Measurements from ENCODE around the gene SLC66A1. TPM values are rescaled to one million over a fixed set of nuclear protein-coding genes. Genes with fewer than 3 reads are reported as not detected.

SLC66A1 gene
- total RNA-seq, 6 donors from 2014 or later, result 15.6 to 30.3 (median 24.3) TPM

DNA sequence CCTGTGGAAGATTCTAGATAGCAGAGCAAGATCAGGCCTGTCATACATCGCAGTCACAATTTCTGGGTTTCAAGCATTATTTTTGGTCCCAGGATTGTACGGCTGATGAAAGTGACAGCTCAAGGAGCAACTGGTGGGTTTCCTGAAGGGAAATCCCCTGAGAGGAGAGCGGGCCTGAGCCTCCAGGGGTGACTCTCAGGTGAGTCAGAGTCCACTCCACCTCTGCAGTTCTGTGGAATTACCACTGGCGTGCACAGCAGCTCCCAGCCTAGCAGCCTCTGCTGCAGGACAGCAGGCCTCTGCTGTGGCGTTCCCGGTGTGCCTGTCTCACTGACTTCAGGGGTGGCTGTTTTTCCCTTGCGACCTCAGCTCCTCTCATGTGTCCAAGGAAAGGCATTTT is 24.4 kb downstream of the SLC66A1 start:
- H3K4me3 ChIP-seq, result no peak overlapping the region
- no peaks in the 10 kb centered on the region for H3K27me3 ChIP-seq
- H3K4me1 ChIP-seq, result peaks cover 0 to 4% (median 0%) of the 10 kb centered on the region in 4 donors
- WGBS, 2 donors, result 92 to 97% methylated on average over 6 to 7 of the region's 7 CpGs
- ATAC-seq (ENCODE audit: low FRiP score in 2 of 2) (no peak), DNase-seq (no peak)
- no peak overlapping the region for H3K27ac ChIP-seq
- no peaks in the 10 kb centered on the region for H3K9me3 ChIP-seq
- peaks cover 0 to 47% (median 29%) of the 10 kb centered on the region in 4 donors for H3K36me3 ChIP-seq
- TF ChIP-seq POLR2AphosphoS5 (IDR thresholded peaks at IDR 0.05) (no peak), POLR2A (IDR thresholded peaks at IDR 0.05) (no peak), EP300 (IDR thresholded peaks at IDR 0.05) (no peak)
- TF ChIP-seq, protein P1, sequence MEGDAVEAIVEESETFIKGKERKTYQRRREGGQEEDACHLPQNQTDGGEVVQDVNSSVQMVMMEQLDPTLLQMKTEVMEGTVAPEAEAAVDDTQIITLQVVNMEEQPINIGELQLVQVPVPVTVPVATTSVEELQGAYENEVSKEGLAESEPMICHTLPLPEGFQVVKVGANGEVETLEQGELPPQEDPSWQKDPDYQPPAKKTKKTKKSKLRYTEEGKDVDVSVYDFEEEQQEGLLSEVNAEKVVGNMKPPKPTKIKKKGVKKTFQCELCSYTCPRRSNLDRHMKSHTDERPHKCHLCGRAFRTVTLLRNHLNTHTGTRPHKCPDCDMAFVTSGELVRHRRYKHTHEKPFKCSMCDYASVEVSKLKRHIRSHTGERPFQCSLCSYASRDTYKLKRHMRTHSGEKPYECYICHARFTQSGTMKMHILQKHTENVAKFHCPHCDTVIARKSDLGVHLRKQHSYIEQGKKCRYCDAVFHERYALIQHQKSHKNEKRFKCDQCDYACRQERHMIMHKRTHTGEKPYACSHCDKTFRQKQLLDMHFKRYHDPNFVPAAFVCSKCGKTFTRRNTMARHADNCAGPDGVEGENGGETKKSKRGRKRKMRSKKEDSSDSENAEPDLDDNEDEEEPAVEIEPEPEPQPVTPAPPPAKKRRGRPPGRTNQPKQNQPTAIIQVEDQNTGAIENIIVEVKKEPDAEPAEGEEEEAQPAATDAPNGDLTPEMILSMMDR (IDR thresholded peaks at IDR 0.05), result no peak

DNA sequence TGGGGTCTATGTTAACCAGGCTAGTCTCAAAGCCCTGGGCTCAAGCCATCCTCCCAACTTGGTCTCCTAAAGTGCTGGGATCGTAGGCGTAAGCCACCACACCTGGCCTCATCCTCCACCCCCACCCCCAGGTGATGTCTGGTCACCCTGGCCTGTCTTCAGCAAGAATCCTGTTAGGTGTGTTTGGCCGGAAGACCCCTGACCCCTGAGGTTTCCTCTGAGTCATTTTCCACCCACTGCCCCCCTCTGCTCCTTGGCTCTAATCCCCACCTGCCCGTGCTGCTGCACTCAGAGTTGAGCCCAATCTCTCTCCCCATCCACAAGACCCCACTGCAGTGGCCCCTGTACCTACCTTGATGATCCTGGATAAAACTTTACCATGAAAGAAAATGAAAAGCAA is 25.2 kb downstream of the SLC66A1 start:
- ATAC-seq (ENCODE audit: low FRiP score in 2 of 2) (no peak), DNase-seq (no peak)
- Histone ChIP-seq H3K9me3 (no peaks in the 10 kb centered on the region), H3K36me3 (peaks cover 0 to 47% (median 29%) of the 10 kb centered on the region in 4 donors), H3K4me3 (no peak overlapping the region), H3K4me1 (peaks cover 0 to 6% (median 0%) of the 10 kb centered on the region in 4 donors), H3K27ac (no peak overlapping the region), H3K27me3 (no peaks in the 10 kb centered on the region)
- 84 to 93% methylated on average over 2 of the region's 4 CpGs for WGBS, 2 donors
- TF ChIP-seq EP300 (IDR thresholded peaks at IDR 0.05) (no peak), POLR2AphosphoS5 (IDR thresholded peaks at IDR 0.05) (no peak), POLR2A (IDR thresholded peaks at IDR 0.05) (no peak)
- TF ChIP-seq, protein P1 (IDR thresholded peaks at IDR 0.05), result no peak

DNA sequence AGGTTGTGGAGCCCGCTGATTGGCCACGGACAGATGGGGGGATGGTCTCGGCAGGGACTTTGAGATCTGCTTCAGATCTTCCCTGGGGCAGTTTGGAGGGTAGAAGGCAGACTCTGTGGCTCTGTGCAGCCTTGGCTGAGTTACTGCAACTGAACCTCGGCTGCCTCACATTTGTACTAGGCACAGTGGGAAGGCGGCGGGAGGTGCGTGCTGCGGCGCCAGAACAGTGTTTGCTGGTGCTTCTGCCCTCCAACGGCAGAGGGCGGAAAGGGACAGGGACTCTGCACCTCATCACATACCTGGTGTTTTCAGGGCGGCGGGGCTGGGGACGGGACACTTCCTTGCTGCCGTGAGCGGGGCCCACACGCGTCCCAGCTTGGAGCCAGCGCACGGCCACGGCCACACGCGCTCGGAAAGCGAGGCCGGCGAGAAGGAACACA is 26.2 kb downstream of the SLC66A1 start:
- 70 to 84% methylated on average over 27 of the region's 27 CpGs for WGBS, 2 donors
- DNase-seq (no peak), ATAC-seq (ENCODE audit: low FRiP score in 2 of 2) (no peak)
- no peaks in the 10 kb centered on the region for H3K27me3 ChIP-seq
- peaks cover 0 to 6% (median 0%) of the 10 kb centered on the region in 4 donors for H3K4me1 ChIP-seq
- no peaks in the 10 kb centered on the region for H3K9me3 ChIP-seq
- no peak overlapping the region for H3K27ac ChIP-seq
- H3K36me3 ChIP-seq, result peaks cover 5 to 58% (median 38%) of the 10 kb centered on the region in 4 donors
- no peak overlapping the region for H3K4me3 ChIP-seq
- TF ChIP-seq EP300 (IDR thresholded peaks at IDR 0.05) (no peak), POLR2A (IDR thresholded peaks at IDR 0.05) (no peak), POLR2AphosphoS5 (IDR thresholded peaks at IDR 0.05) (no peak)
- TF ChIP-seq, protein P1 (IDR thresholded peaks at IDR 0.05), result peak in 2 of 6 experiments; percentile 6 to 15

DNA sequence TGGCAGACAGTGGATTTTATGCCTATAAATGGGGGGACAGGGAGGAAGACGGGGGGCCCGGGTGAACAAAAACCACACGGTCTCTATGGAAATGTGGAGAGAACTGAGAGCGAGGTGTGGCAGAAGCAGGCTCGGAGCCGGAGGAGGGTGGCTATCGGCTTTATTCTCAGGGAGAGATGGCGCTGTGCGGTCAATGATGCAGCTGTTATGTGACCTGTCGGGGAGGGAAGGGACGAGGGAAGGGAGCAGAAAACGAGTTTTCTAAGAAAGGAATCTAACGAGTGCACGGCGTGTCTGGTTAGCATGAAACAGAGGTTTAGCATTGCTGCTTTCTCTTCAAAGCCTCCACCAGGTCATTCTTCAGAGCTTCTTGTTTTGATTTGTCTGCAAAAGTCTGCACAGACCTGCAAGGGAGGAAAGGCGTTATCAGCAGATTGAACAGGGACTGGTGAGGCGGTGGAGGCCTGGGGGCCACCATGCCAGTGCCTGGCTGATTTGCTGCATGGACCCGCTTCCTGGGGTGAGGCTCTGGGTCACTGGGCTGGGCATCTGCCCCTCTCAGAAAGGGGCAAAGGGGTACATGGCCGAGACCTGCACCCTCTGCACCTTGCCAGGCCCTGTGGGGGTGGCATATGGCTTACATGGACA is 27.2 kb downstream of the SLC66A1 start:
- ATAC-seq (ENCODE audit: low FRiP score in 2 of 2) (no peak), DNase-seq (no peak)
- Histone ChIP-seq H3K27ac (no peak overlapping the region), H3K27me3 (no peaks in the 10 kb centered on the region), H3K4me1 (peaks cover 0 to 7% (median 0%) of the 10 kb centered on the region in 4 donors), H3K4me3 (no peak overlapping the region), H3K9me3 (no peaks in the 10 kb centered on the region), H3K36me3 (peaks cover 12 to 68% (median 47%) of the 10 kb centered on the region in 4 donors)
- TF ChIP-seq, protein P1 (IDR thresholded peaks at IDR 0.05), result no peak
- TF ChIP-seq POLR2A (IDR thresholded peaks at IDR 0.05) (no peak), POLR2AphosphoS5 (IDR thresholded peaks at IDR 0.05) (no peak), EP300 (IDR thresholded peaks at IDR 0.05) (no peak)
- WGBS, 2 donors, result 88 to 92% methylated on average over 19 of the region's 19 CpGs
